C4-2B (cell line): ENCODE data around the gene SLC22A13.

Experiments used
- CTCF ChIP-seq: fragments of 450-650 bp; conservative IDR thresholded peaks from 2 replicates; pipeline ENCODE4 v1.5.1; 2017; ENCODE audit warnings: mild to moderate bottlenecking
- ZFX ChIP-seq: fragments of 450-650 bp; IDR thresholded peaks from 2 replicates; pipeline ENCODE4 v1.6.1; 2017

DNA sequence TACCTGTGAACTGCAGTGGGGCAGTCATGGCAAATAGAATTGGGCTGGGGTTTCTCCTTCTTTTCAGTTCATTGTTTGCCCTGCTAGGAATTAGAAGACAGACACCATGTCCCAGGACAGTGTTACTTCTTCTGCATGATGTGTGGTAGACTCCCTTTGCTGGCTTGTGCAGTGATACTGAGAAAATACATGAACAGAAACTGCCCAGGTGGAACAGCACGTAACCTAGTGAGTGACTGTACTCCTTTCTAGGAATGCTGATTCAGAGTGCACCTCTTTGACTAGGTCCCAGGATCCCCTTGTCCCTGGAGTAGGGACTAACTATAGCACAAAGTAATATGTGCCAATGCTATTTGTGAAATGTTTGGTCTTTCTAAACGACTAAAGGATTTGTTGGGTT lies 10.7 kb upstream of the SLC22A13 start:
- TF ChIP-seq CTCF (no peak), ZFX (no peak)
